GM10266 (cell line): Measurements from ENCODE around the gene NOX3.

Experiments
- DNase-seq: peaks from one replicate; pipeline ENCODE4 v3.0.0; 2012; ENCODE audit errors: extremely low spot score
- CTCF ChIP-seq: IDR thresholded peaks from 2 replicates; pipeline ENCODE4 v1.5.1; 2012; ENCODE audit warnings: mild to moderate bottlenecking, low read depth; ENCODE audit not compliant: control insufficient read depth, insufficient read depth; ENCODE audit errors: missing control alignments

The NOX3 gene

GRCh38 chr6:155424181-155424580, 31.5 kb downstream of the NOX3 start:
- no peak for TF ChIP-seq CTCF
- DNase-seq = no peak

GRCh38 chr6:155422635-155423034, 33.0 kb downstream of the NOX3 start:
- DNase-seq = no peak
- no peak for TF ChIP-seq CTCF

- TF ChIP-seq CTCF = no peak
- DNase-seq = no peak
These were observed 35.1 kb downstream of the NOX3 start for GRCh38 chr6:155420492-155420891.

GRCh38 chr6:155419161-155419560, 36.5 kb downstream of the NOX3 start:
- no peak for TF ChIP-seq CTCF

GRCh38 chr6:155418017-155418761, 37.5 kb downstream of the NOX3 start:
- TF ChIP-seq CTCF = no peak
- DNase-seq = peak; percentile 63

More at GRCh38 chr6:155419161-155419560, 36.5 kb downstream of the NOX3 start:
- DNase-seq = no peak

DNA sequence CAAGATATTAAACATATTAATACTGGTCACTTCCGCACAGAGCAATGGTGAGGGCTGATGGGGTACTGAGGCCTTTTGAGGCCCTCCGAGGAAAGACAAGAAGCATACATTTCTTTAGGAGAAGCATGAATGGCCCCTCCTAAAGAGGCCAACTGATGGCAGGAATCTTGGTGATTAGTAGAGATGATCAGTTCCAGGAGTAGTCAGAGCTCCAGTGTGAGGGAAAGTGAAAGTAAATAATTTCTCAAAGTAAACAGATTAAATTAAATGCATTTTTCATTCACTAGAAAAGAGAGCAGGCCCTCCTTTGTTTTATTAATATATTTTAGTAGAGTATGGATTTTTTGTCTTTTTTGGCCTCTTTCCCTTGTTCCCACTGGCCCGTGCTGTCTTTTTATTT, 38.2 kb downstream of the NOX3 start:
- DNase-seq = no peak
- TF ChIP-seq CTCF = no peak

DNA sequence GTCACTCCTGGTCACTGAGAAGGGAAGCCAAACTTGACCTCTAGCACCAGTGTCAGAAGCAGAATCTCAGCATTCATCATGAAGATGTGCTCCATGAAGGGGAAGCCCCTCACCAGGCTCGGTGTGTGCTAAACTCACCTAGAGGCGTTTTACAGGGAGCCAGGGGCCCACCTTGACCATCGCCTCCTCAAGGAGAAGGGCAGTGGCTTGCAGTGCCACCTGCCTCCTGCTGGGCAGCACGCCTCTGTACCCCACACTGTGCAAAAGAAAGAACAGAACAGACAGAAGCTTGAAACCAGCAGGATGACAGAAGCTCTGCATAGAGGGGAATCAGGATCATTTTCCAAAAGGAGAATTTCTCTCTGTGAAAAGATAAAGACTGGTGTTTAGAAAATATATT, 39.7 kb downstream of the NOX3 start:
- no peak for DNase-seq
- no peak for TF ChIP-seq CTCF
